IMR-90 (cell line): ENCODE results near the gene SAMD10. TPM values are rescaled to one million over a fixed set of nuclear protein-coding genes. Genes with fewer than 3 reads are reported as not detected.

Experiments
- ATAC-seq: fragments of 200-7000 bp; cut with Tn5 transposase; 2 replicates; pipeline ENCODE4 v1.9.1; 2020; ENCODE audit warnings: low read depth, mild to moderate bottlenecking, moderate library complexity
- BruUV-seq: library from RNA; stranded (reverse); fragments of 400-500 nt; replicated peaks from 2 replicates; lab custom pipeline; 2021; lab: Mats Ljungman, UMichigan
- CTCF ChIA-PET: fragments of 300-600 bp; formaldehyde crosslinking; extraction: SDS; loops from one replicate; lab custom pipeline; 2021; ENCODE audit warnings: antibody characterized with exemption; lab: Yijun Ruan, JAX
- POLR2A ChIA-PET: fragments of 300-600 bp; sonication (Branson Sonifier 250); formaldehyde crosslinking; loops from one replicate; lab custom pipeline; 2022; ENCODE audit warnings: antibody characterized with exemption; ENCODE audit not compliant: unreplicated experiment; lab: Charles Lee
- DNase-seq: peaks from one replicate; pipeline ENCODE4 v3.0.0; 2013
- H2AFZ ChIP-seq: replicated peaks from 2 replicates; pipeline ENCODE3; 2013; ENCODE audit warnings: low read length, mild to moderate bottlenecking; ENCODE audit not compliant: poor library complexity
- H2AK5ac ChIP-seq: 2 replicates; pipeline ENCODE4 v1.6.1; 2013; ENCODE audit warnings: low read depth, low read length, inconsistent platforms
- H2AK9ac ChIP-seq: replicated peaks from 2 replicates; pipeline ENCODE3; 2013; ENCODE audit warnings: mild to moderate bottlenecking, low read depth, low read length, moderate library complexity; ENCODE audit not compliant: poor library complexity
- H2BK120ac ChIP-seq: 2 replicates; pipeline ENCODE4 v1.6.1; 2013; ENCODE audit warnings: low read depth, low read length, inconsistent platforms
- H2BK15ac ChIP-seq: 3 replicates; pipeline ENCODE4 v1.6.1; 2013; ENCODE audit warnings: low read depth, low read length, inconsistent platforms
- H2BK20ac ChIP-seq: 2 replicates; pipeline ENCODE4 v1.6.1; 2013; ENCODE audit warnings: low read depth, mild to moderate bottlenecking, inconsistent platforms, low read length, moderate library complexity
- H2BK5ac ChIP-seq: 2 replicates; pipeline ENCODE4 v1.6.1; 2013; ENCODE audit warnings: mild to moderate bottlenecking, low read depth, low read length, inconsistent platforms; ENCODE audit not compliant: poor library complexity, severe bottlenecking
- H3K14ac ChIP-seq: replicated peaks from 2 replicates; pipeline ENCODE4 v1.6.1; 2013; ENCODE audit warnings: low read depth, low read length, inconsistent platforms
- H3K18ac ChIP-seq: 2 replicates; pipeline ENCODE4 v1.6.1; 2013; ENCODE audit warnings: low read depth, low read length, control low read depth
- H3K23ac ChIP-seq: 2 replicates; pipeline ENCODE4 v1.6.1; 2013; ENCODE audit warnings: low read depth, low read length, inconsistent platforms
- H3K27ac ChIP-seq: 2 replicates; pipeline ENCODE4 v1.5.1; 2013; ENCODE audit warnings: mild to moderate bottlenecking, control low read depth, low read length; ENCODE audit not compliant: insufficient read depth
- H3K27me3 ChIP-seq: 2 replicates; pipeline ENCODE4 v1.6.1; 2013; ENCODE audit warnings: low read length; ENCODE audit not compliant: control insufficient read depth, insufficient read depth
- H3K36me3 ChIP-seq: 2 replicates; pipeline ENCODE4 v1.6.1; 2013; ENCODE audit warnings: low read length, mixed read lengths; ENCODE audit not compliant: control insufficient read depth, insufficient read depth
- H3K4ac ChIP-seq: 2 replicates; pipeline ENCODE4 v1.6.1; 2013; ENCODE audit warnings: low read depth, low read length, inconsistent platforms
- H3K4me1 ChIP-seq: 2 replicates; pipeline ENCODE4 v1.6.1; 2013; ENCODE audit warnings: low read length, mixed read lengths; ENCODE audit not compliant: control insufficient read depth, insufficient read depth
- H3K4me2 ChIP-seq: 2 replicates; pipeline ENCODE4 v1.6.1; 2013; ENCODE audit warnings: low read depth, mild to moderate bottlenecking, control low read depth, low read length, moderate library complexity
- H3K4me3 ChIP-seq: 2 replicates; pipeline ENCODE4 v1.5.1; 2013; ENCODE audit warnings: low read depth, mild to moderate bottlenecking, control low read depth, low read length, moderate library complexity; ENCODE audit not compliant: insufficient read depth
- H3K56ac ChIP-seq: 2 replicates; pipeline ENCODE4 v1.6.1; 2013; ENCODE audit warnings: low read length, inconsistent platforms; ENCODE audit not compliant: insufficient read depth; ENCODE audit errors: extremely low read depth
- H3K79me1 ChIP-seq, 2 experiments: 2 replicates each; pipeline ENCODE4 v1.6.1; 2013; ENCODE audit warnings: low read length in 2 of 2, inconsistent platforms in 1 of 2, low read depth in 1 of 2
- H3K9ac ChIP-seq: 2 replicates; pipeline ENCODE4 v1.6.1; 2013; ENCODE audit warnings: low read depth, low read length, control low read depth
- H3K9me1 ChIP-seq: 2 replicates; pipeline ENCODE4 v1.6.1; 2013; ENCODE audit warnings: low read length, inconsistent platforms; ENCODE audit not compliant: insufficient read depth
- H3K9me3 ChIP-seq: 2 replicates; pipeline ENCODE4 v1.6.1; 2013; ENCODE audit warnings: low read length; ENCODE audit not compliant: control insufficient read depth, insufficient read depth
- H4K20me1 ChIP-seq: 2 replicates; pipeline ENCODE4 v1.6.1; 2013; ENCODE audit warnings: low read length, inconsistent platforms; ENCODE audit not compliant: insufficient read depth
- H4K5ac ChIP-seq: 2 replicates; pipeline ENCODE4 v1.6.1; 2013; ENCODE audit warnings: mild to moderate bottlenecking, low read depth, low read length, control low read depth
- H4K8ac ChIP-seq, 2 experiments: 2 replicates each; pipeline ENCODE4 v1.6.1; 2013; ENCODE audit warnings: low read depth in 2 of 2, low read length in 2 of 2, control low read depth in 1 of 2, inconsistent platforms in 1 of 2
- H4K91ac ChIP-seq: 2 replicates; pipeline ENCODE4 v1.6.1; 2013; ENCODE audit warnings: low read depth, low read length, inconsistent platforms; ENCODE audit not compliant: insufficient read depth
- BHLHE40 ChIP-seq: fragments of 150-350 bp; IDR thresholded peaks from 2 replicates; pipeline ENCODE4 v1.6.1; 2016; ENCODE audit warnings: mild to moderate bottlenecking, low read depth, low read length
- FOS ChIP-seq: fragments of 150-350 bp; IDR thresholded peaks from 2 replicates; pipeline ENCODE4 v1.6.1; 2016; ENCODE audit warnings: low read depth, low read length
- MAFK ChIP-seq: IDR thresholded peaks from 2 replicates; pipeline ENCODE4 v1.6.1; 2012; ENCODE audit warnings: low read depth, low read length, improper control_type of control experiment
- MAZ ChIP-seq: IDR thresholded peaks from 2 replicates; pipeline ENCODE4 v1.6.1; 2012; ENCODE audit warnings: low read depth, mild to moderate bottlenecking, low read length, improper control_type of control experiment, moderate library complexity, borderline replicate concordance
- MXI1 ChIP-seq: IDR thresholded peaks from 2 replicates; pipeline ENCODE4 v1.6.1; 2012; ENCODE audit warnings: low read depth, mild to moderate bottlenecking, low read length, moderate library complexity, borderline replicate concordance
- NFE2L2 ChIP-seq: fragments of 150-350 bp; IDR thresholded peaks from 2 replicates; pipeline ENCODE4 v1.6.1; 2016; ENCODE audit warnings: low read depth, mild to moderate bottlenecking, low read length
- POLR2A ChIP-seq: IDR thresholded peaks from 2 replicates; pipeline ENCODE4 v1.6.1; 2012; ENCODE audit warnings: mild to moderate bottlenecking, low read depth, low read length
- RCOR1 ChIP-seq: IDR thresholded peaks from 2 replicates; pipeline ENCODE4 v1.6.1; 2012; ENCODE audit warnings: mild to moderate bottlenecking, low read length, improper control_type of control experiment; ENCODE audit not compliant: insufficient replicate concordance
- USF2 ChIP-seq: fragments of 150-350 bp; IDR thresholded peaks from 2 replicates; pipeline ENCODE4 v1.6.1; 2017; ENCODE audit warnings: mild to moderate bottlenecking, antibody characterized with exemption, low read length, low read depth
- WGBS, 2 experiments: methylation state at CpG; one replicate each; pipeline versions ENCODE4 v1.1.5 to v1.1.7; 2013; ENCODE audit warnings: missing lambda C conversion rate in 2 of 2; ENCODE audit not compliant: insufficient read length in 1 of 2; ENCODE audit errors: extremely low coverage in 2 of 2; 5-methylcytosine and 5-hydroxymethylcytosine counted together
- dilution Hi-C: fragments of 300-500 bp; cut with HindIII; formaldehyde crosslinking; loops from one replicate; pipeline ENCODE4 v1.14.3; 2018; ENCODE audit warnings: low sequenced_read_pairs; ENCODE audit not compliant: unreplicated experiment
- in situ Hi-C: fragments of 300-500 bp; cut with MboI; formaldehyde crosslinking; loops from 3 replicates; pipeline ENCODE4 v1.14.3; 2019; ENCODE audit warnings: low sequenced_read_pairs, inconsistent platforms, mixed read lengths
- intact Hi-C: fragments of 100-400 bp; cut with micrococcal nuclease; formaldehyde crosslinking; loops from 2 replicates; pipeline ENCODE4 v1.10.0; 2022
- polyA plus RNA-seq, 3 experiments: library from polyadenylated mRNA; depleted of rRNA; stranded (reverse); fragments of >200 nt; gene quantifications; 2 replicates each; pipeline ENCODE4 v1.2.3, GENCODE V29; 2012; ENCODE audit warnings: low replicate concordance in 1 of 3
- total RNA-seq: library from RNA; depleted of rRNA; stranded (reverse); fragments of >200 nt; gene quantifications from 2 replicates; pipeline ENCODE4 v1.2.3, GENCODE V29; 2012

Gene SAMD10
- total and polyA plus RNA-seq, 2 of the 4 experiments (the other 2 are of a cell fraction) = 0.54 to 4.1 TPM

DNA sequence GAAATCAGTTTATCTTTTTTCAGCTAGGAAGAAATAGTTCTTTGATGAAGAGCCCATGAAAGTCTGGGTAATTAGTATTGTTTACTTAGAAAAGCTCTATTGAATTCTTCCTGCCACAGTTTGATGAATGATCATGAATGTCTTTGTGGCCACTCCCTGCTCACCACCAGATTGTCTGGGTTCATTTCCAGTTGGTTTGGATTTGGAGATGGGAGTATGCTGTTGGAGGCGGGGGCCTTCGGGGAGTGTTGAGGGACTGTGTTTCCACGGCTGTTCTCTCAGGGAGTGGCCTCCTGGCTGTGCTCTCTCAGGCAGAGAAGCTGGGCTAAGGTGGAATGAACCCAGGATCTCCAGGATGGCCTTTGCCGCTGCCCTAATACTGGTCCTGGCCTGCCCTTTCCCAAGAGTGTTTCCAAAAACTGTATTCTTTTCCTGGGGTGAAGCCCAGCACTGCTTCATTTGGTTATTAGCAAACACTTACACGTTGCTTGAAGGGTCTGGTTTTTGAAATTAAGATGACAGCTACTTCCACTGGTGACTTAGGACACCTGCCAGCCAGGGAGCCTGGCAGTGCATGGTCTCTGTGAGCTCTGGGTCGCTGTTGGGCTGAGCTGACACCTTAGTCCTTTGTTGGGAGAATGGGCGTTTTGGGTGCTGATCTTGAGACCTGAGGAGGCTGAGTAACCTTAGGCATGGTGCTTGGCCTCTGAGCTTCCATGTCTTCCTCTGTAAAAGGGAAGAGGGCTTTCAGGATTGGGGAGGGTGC, 24.7 kb upstream of the SAMD10 start:
- H4K8ac ChIP-seq = no peak overlapping the region
- H2BK5ac ChIP-seq = no peak overlapping the region
- intact Hi-C loops = no loop called here
- H3K36me3 ChIP-seq = peaks cover 60% of the 10 kb centered on the region
- no peak overlapping the region for H3K4me3 ChIP-seq
- H4K91ac ChIP-seq = no peak overlapping the region
- WGBS, 2 experiments = 92% methylated on average over 2 of the region's 7 CpGs; no CpG with 5 or more reads in 1 of the 2 experiments
- H2AK5ac ChIP-seq = no peak overlapping the region
- peaks cover 18 to 44% of the 10 kb centered on the region in 2 experiments for H3K79me1 ChIP-seq
- no peak overlapping the region for H3K23ac ChIP-seq
- no peak overlapping the region for H3K14ac ChIP-seq
- no peak overlapping the region for H3K9ac ChIP-seq
- DNase-seq (no peak), ATAC-seq (no peak)
- peaks cover 30% of the 10 kb centered on the region for H4K20me1 ChIP-seq
- BruUV-seq = no TSS peak
- peaks cover 2% of the 10 kb centered on the region; the same call in 1 of the 2 replicates for H3K4me1 ChIP-seq
- H3K4ac ChIP-seq = no peak overlapping the region
- no peak for TF ChIP-seq MAZ
- no peak for TF ChIP-seq MXI1
- no peak for TF ChIP-seq BHLHE40
- no peak for TF ChIP-seq MAFK
- no peak for TF ChIP-seq RCOR1
- TF ChIP-seq NFE2L2 = no peak
- no peak for TF ChIP-seq POLR2A
- no peak for TF ChIP-seq USF2
- no peak for TF ChIP-seq FOS
- H3K27me3 ChIP-seq = no peaks in the 10 kb centered on the region
- no peak overlapping the region for H3K56ac ChIP-seq
- ChIA-PET POLR2A (no interaction called here), CTCF (no interaction called here)
- no peak overlapping the region for H3K18ac ChIP-seq
- H3K9me1 ChIP-seq = 0 out of 2 replicates have a peak, but pooled peaks cover 8% of the 10 kb centered on the region
- H2AFZ ChIP-seq = no peak overlapping the region
- in situ Hi-C loops = no loop called here
- dilution Hi-C loops = no loop called here
- no peak overlapping the region for H4K5ac ChIP-seq
- H2BK120ac ChIP-seq = no peak overlapping the region
- H2AK9ac ChIP-seq = no peak overlapping the region
- no peak overlapping the region for H2BK20ac ChIP-seq
- no peak overlapping the region for H3K27ac ChIP-seq
- H3K9me3 ChIP-seq = no peaks in the 10 kb centered on the region
- H3K4me2 ChIP-seq = no peak overlapping the region
- H2BK15ac ChIP-seq = no peak overlapping the region
